Neuronal stem cell (in vitro differentiated cells): ENCODE measurements around the gene RREB1.

Source experiments
- DNase-seq: peaks from one replicate; pipeline ENCODE4 v3.0.0-alpha.2; 2013; ENCODE audit warnings: low spot score
- H2AFZ ChIP-seq: one replicate; pipeline ENCODE4 v1.6.1; 2013; ENCODE audit warnings: mild to moderate bottlenecking, low read length, inconsistent platforms
- H2AK5ac ChIP-seq: 2 replicates; pipeline ENCODE4 v1.6.1; 2013; ENCODE audit warnings: low read depth, mild to moderate bottlenecking, inconsistent platforms, low read length, moderate library complexity, mixed read lengths
- H2BK120ac ChIP-seq: 2 replicates; pipeline ENCODE4 v1.6.1; 2013; ENCODE audit warnings: low read depth, mild to moderate bottlenecking, inconsistent platforms, low read length, moderate library complexity, mixed read lengths
- H2BK12ac ChIP-seq: one replicate; pipeline ENCODE4 v1.6.1; 2013; ENCODE audit warnings: low read length, inconsistent platforms
- H2BK15ac ChIP-seq: 2 replicates; pipeline ENCODE4 v1.6.1; 2013; ENCODE audit warnings: mild to moderate bottlenecking, low read length, inconsistent platforms, mixed read lengths
- H2BK5ac ChIP-seq: one replicate; pipeline ENCODE4 v1.6.1; 2013; ENCODE audit warnings: inconsistent platforms, mild to moderate bottlenecking, low read length, moderate library complexity
- H3K14ac ChIP-seq: one replicate; pipeline ENCODE4 v1.6.1; 2013; ENCODE audit warnings: low read length, inconsistent platforms
- H3K18ac ChIP-seq: 2 replicates; pipeline ENCODE4 v1.6.1; 2013; ENCODE audit warnings: low read length, inconsistent platforms
- H3K23ac ChIP-seq: 2 replicates; pipeline ENCODE4 v1.6.1; 2013; ENCODE audit warnings: low read depth, mild to moderate bottlenecking, mixed read lengths, low read length, inconsistent platforms; ENCODE audit not compliant: poor library complexity
- H3K27ac ChIP-seq: replicated peaks from 3 replicates; pipeline ENCODE4 v1.5.1; 2013; ENCODE audit warnings: low read length, inconsistent platforms
- H3K27me3 ChIP-seq, 3 experiments: 2 replicates each; pipeline ENCODE4 v1.6.1; 2013; ENCODE audit warnings: low read length in 3 of 3, mild to moderate bottlenecking in 2 of 3, inconsistent platforms in 1 of 3, low read depth in 1 of 3, mixed read lengths in 1 of 3, moderate library complexity in 1 of 3; ENCODE audit not compliant: control insufficient read depth in 3 of 3, insufficient read depth in 3 of 3
- H3K36me3 ChIP-seq, 2 donors: replicated peaks in 1 of 2; 2 replicates each; pipeline ENCODE4 v1.6.1; 2013; ENCODE audit warnings: low read length in 2 of 2; ENCODE audit not compliant: control insufficient read depth in 2 of 2, insufficient read depth in 2 of 2
- H3K4ac ChIP-seq: 2 replicates; pipeline ENCODE4 v1.6.1; 2013; ENCODE audit warnings: inconsistent platforms, mild to moderate bottlenecking, low read length, moderate library complexity
- H3K4me1 ChIP-seq, 2 donors: 1 replicate in 1 of 2; 2 replicates in 1 of 2; pipeline ENCODE4 v1.6.1; 2013; ENCODE audit warnings: low read length in 2 of 2, low read depth in 1 of 2; ENCODE audit not compliant: control insufficient read depth in 2 of 2, insufficient read depth in 1 of 2
- H3K4me2 ChIP-seq: one replicate; pipeline ENCODE4 v1.6.1; 2013; ENCODE audit warnings: mild to moderate bottlenecking, low read length, inconsistent platforms; ENCODE audit not compliant: insufficient read depth, poor library complexity, severe bottlenecking
- H3K4me3 ChIP-seq, 2 donors: 2 replicates each; pipeline ENCODE4 v1.5.1; 2013; ENCODE audit warnings: low read length in 2 of 2, mild to moderate bottlenecking in 2 of 2, inconsistent platforms in 1 of 2, moderate library complexity in 1 of 2
- H3K79me1 ChIP-seq: one replicate; pipeline ENCODE4 v1.6.1; 2013; ENCODE audit warnings: low read depth, mild to moderate bottlenecking, inconsistent platforms, low read length, moderate library complexity
- H3K9ac ChIP-seq: one replicate; pipeline ENCODE4 v1.6.1; 2013; ENCODE audit warnings: mild to moderate bottlenecking, low read depth, low read length, inconsistent platforms; ENCODE audit not compliant: poor library complexity
- H3K9me3 ChIP-seq, 2 donors: replicated peaks in 1 of 2; 2 replicates each; pipeline versions ENCODE3 to v1.6.1; 2013; ENCODE audit warnings: low read length in 2 of 2, mild to moderate bottlenecking in 2 of 2, inconsistent platforms in 1 of 2, low read depth in 1 of 2, mixed read lengths in 1 of 2, moderate library complexity in 1 of 2; ENCODE audit not compliant: control insufficient read depth in 2 of 2, insufficient read depth in 1 of 2
- H4K8ac ChIP-seq: one replicate; pipeline ENCODE4 v1.6.1; 2013; ENCODE audit warnings: low read depth, mild to moderate bottlenecking, inconsistent platforms, low read length, moderate library complexity
- H4K91ac ChIP-seq: one replicate; pipeline ENCODE4 v1.6.1; 2013; ENCODE audit warnings: low read length, low read depth, mild to moderate bottlenecking, inconsistent platforms; ENCODE audit not compliant: poor library complexity
- WGBS, 2 donors: extraction: QIAGEN DNeasy Blood & Tissue Kit; methylation state at CpG; one replicate each; pipeline ENCODE4 v1.1.7; 2013; ENCODE audit warnings: missing lambda C conversion rate in 2 of 2, mixed read lengths in 1 of 2; ENCODE audit not compliant: insufficient read length in 2 of 2, insufficient replicate concordance in 1 of 2; ENCODE audit errors: extremely low coverage in 2 of 2; 5-methylcytosine and 5-hydroxymethylcytosine counted together

The RREB1 gene

DNA sequence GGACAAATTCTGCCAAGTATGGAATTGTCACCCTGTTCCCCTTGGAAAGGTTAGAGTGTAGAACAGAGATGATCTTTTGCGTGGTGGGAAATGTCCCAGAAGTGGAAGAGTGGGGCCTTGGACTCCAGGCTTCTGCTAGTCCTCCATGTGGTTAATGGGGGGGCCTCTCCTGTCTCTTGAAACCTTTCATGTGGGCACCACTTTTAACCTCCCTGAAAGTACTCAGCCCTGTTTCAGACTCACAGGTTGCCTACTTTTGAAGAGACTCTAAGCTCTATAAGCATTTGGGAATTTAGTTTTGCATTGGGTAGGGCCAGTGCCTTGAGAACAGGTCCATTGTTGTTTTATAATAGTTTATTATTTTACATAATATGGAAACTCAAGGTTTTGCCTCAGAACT, 17.5 kb downstream of the RREB1 start:
- Histone ChIP-seq H3K18ac (no peak overlapping the region), H3K4me3 (no peak overlapping the region), H2BK15ac (no peak overlapping the region), H3K9ac (no peak overlapping the region), H3K36me3 (peaks cover 0 to 12% of the 10 kb centered on the region in 2 donors), H3K4me1 (peaks cover 0 to 6% of the 10 kb centered on the region in 2 donors), H3K9me3 (peaks cover 2 to 3% of the 10 kb centered on the region in 2 donors), H4K91ac (no peak overlapping the region), H3K27ac (no peak overlapping the region), H2BK120ac (no peak overlapping the region), H2AFZ (no peak overlapping the region), H3K27me3 (no peaks in the 10 kb centered on the region), H3K4ac (no peak overlapping the region), H3K23ac (no peak overlapping the region), H2AK5ac (no peak overlapping the region), H2BK5ac (no peak overlapping the region), H3K14ac (no peak overlapping the region), H4K8ac (no peak overlapping the region), H3K79me1 (no peaks in the 10 kb centered on the region), H2BK12ac (no peak overlapping the region), H3K4me2 (no peak overlapping the region)
- no peak for DNase-seq
- no CpG with 5 or more reads among the region's 1 CpG for WGBS, 2 donors

GRCh38 chr6:7126754-7127153, 19.0 kb downstream of the RREB1 start:
- Histone ChIP-seq H3K4me3 (no peak overlapping the region), H3K4ac (no peak overlapping the region), H3K27ac (no peak overlapping the region), H2AFZ (no peak overlapping the region), H3K36me3 (peaks cover 0 to 11% of the 10 kb centered on the region in 2 donors), H3K4me2 (no peak overlapping the region), H3K9me3 (peaks cover 2 to 3% of the 10 kb centered on the region in 2 donors), H2AK5ac (no peak overlapping the region), H2BK12ac (no peak overlapping the region), H3K79me1 (no peaks in the 10 kb centered on the region), H3K9ac (no peak overlapping the region), H2BK120ac (no peak overlapping the region), H3K14ac (no peak overlapping the region), H3K18ac (no peak overlapping the region), H2BK15ac (no peak overlapping the region), H4K91ac (no peak overlapping the region), H3K23ac (no peak overlapping the region), H2BK5ac (no peak overlapping the region), H3K27me3 (no peaks in the 10 kb centered on the region), H3K4me1 (peaks cover 0 to 6% of the 10 kb centered on the region in 2 donors), H4K8ac (no peak overlapping the region)
- WGBS, 2 donors, result 100% methylated on average over 1 of the region's 4 CpGs; no CpG with 5 or more reads in 1 of the 2 donors
- DNase-seq, result no peak

DNA sequence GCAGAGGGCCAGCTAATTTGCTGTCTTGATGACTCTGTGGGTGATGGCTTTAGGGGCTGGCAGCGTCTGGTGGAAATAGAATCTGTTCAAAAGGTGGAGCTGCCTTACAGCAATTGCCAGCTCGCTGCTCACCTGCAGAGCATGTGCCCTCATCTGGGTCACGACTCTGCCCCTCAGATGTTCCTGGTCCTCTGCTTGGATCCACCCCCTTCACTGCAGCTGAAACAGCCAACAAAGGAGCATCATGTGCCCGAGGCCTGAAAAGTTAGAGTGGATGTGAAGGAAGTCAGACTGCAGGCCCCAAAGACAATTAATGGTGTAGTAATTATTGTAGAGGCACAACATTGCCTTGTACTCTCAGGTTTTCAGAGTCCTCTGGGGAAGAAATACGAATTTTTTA, 19.9 kb downstream of the RREB1 start:
- Histone ChIP-seq H3K9me3 (peaks cover 2% of the 10 kb centered on the region in 2 donors), H3K79me1 (no peaks in the 10 kb centered on the region), H3K4me3 (no peak overlapping the region), H3K36me3 (peaks cover 0 to 4% of the 10 kb centered on the region in 2 donors), H2AK5ac (no peak overlapping the region), H4K8ac (no peak overlapping the region), H3K27me3 (no peaks in the 10 kb centered on the region), H2BK5ac (no peak overlapping the region), H3K18ac (peak overlapping the region; percentile 11), H3K4ac (no peak overlapping the region), H2BK12ac (no peak overlapping the region), H3K27ac (no peak overlapping the region), H4K91ac (no peak overlapping the region), H2BK120ac (no peak overlapping the region), H3K14ac (no peak overlapping the region), H3K23ac (no peak overlapping the region), H3K4me2 (no peak overlapping the region), H2BK15ac (no peak overlapping the region), H3K9ac (no peak overlapping the region), H2AFZ (no peak overlapping the region), H3K4me1 (peaks cover 0 to 6% of the 10 kb centered on the region in 2 donors)
- no CpG with 5 or more reads among the region's 5 CpGs for WGBS, 2 donors
- no peak for DNase-seq

- H2BK120ac ChIP-seq, result no peak overlapping the region
- no peak overlapping the region for H4K8ac ChIP-seq
- H3K4me1 ChIP-seq, result peaks cover 0 to 4% of the 10 kb centered on the region in 2 donors
- no peaks in the 10 kb centered on the region for H3K27me3 ChIP-seq
- no peak overlapping the region for H3K9ac ChIP-seq
- H2AK5ac ChIP-seq, result no peak overlapping the region
- H3K27ac ChIP-seq, result no peak overlapping the region
- no peak for DNase-seq
- no peaks in the 10 kb centered on the region for H3K36me3 ChIP-seq
- peaks cover 0 to 2% of the 10 kb centered on the region in 2 donors for H3K9me3 ChIP-seq
- H2BK12ac ChIP-seq, result no peak overlapping the region
- no peak overlapping the region for H3K4ac ChIP-seq
- no peak overlapping the region for H3K23ac ChIP-seq
- no peak overlapping the region for H3K4me2 ChIP-seq
- H3K18ac ChIP-seq, result no peak overlapping the region
- H3K79me1 ChIP-seq, result no peaks in the 10 kb centered on the region
- H3K4me3 ChIP-seq, result no peak overlapping the region
- H2BK15ac ChIP-seq, result no peak overlapping the region
- H4K91ac ChIP-seq, result no peak overlapping the region
- H2BK5ac ChIP-seq, result no peak overlapping the region
- WGBS, 2 donors, result no CpG with 5 or more reads among the region's 6 CpGs
- H2AFZ ChIP-seq, result no peak overlapping the region
- no peak overlapping the region for H3K14ac ChIP-seq
Measured at GRCh38 chr6:7129360-7129759, 21.6 kb downstream of the RREB1 start.
